HepG2 (cell line): ENCODE data around the gene GRAP. TPM values are rescaled to one million over a fixed set of nuclear protein-coding genes. Genes with fewer than 3 reads are reported as not detected.
"Not testable (repeated sequence)": the region's sequence is repeated elsewhere in the genome, so short reads cannot be mapped to it uniquely, and the experiment has no call there.

Source experiments
- ATAC-seq: fragments of 200-7000 bp; cut with Tn5 transposase; 3 replicates; pipeline ENCODE4 v1.9.1; 2020; ENCODE audit warnings: mild to moderate bottlenecking, moderate library complexity
- BruUV-seq: library from RNA; stranded (reverse); fragments of 400-500 nt; replicated peaks from 2 replicates; lab custom pipeline; 2021; lab: Mats Ljungman, UMichigan
- CTCF ChIA-PET: fragments of 300-600 bp; formaldehyde crosslinking; extraction: SDS; loops from one replicate; lab custom pipeline; 2021; ENCODE audit warnings: low total read pairs, inconsistent platforms, low intra/inter-chr PET ratio; lab: Yijun Ruan, JAX
- POLR2A ChIA-PET: fragments of 350-600 bp; sonication (Branson Sonifier 250); formaldehyde crosslinking; loops from one replicate; lab custom pipeline; 2020; ENCODE audit warnings: antibody characterized with exemption, inconsistent platforms; lab: Yijun Ruan, JAX
- DNase-seq: peaks from one replicate; pipeline ENCODE4 v3.0.0-alpha.2; 2015; ENCODE audit warnings: low spot score
- FAIRE-seq: peaks from 3 replicates; lab custom pipeline; 2011; peaks lifted over from hg19 to GRCh38; lab: Jason Lieb, UNC
- H2AFZ ChIP-seq: one replicate; pipeline ENCODE4 v1.6.1; 2011; ENCODE audit warnings: low read length, inconsistent platforms
- H3K27ac ChIP-seq: fragments of 300-600 bp; 3 replicates; pipeline ENCODE4 v1.8.0; 2011; ENCODE audit warnings: mixed run types, mild to moderate bottlenecking, mixed read lengths, low read length, inconsistent platforms; ENCODE audit not compliant: insufficient read depth; ENCODE audit errors: extremely low read length
- H3K27me3 ChIP-seq, 2 experiments: fragments of 200-600 bp in 1 of 2; 2 replicates in 1 of 2; 3 replicates in 1 of 2; pipeline versions ENCODE4 v1.6.0 to v1.8.0; 2011; ENCODE audit warnings: low read length in 2 of 2, mild to moderate bottlenecking in 2 of 2, moderate library complexity in 2 of 2, inconsistent platforms in 1 of 2; ENCODE audit not compliant: insufficient read depth in 2 of 2, control insufficient read depth in 1 of 2
- H3K36me3 ChIP-seq, 2 experiments: fragments of 200-600 bp in 1 of 2; replicated peaks in 1 of 2; 2 replicates in 1 of 2; 3 replicates in 1 of 2; pipeline versions ENCODE4 v1.5.1 to v1.8.0; 2011; ENCODE audit warnings: low read length in 2 of 2, inconsistent platforms in 1 of 2; ENCODE audit not compliant: insufficient read depth in 2 of 2, control insufficient read depth in 1 of 2
- H3K4me1 ChIP-seq: 2 replicates; pipeline ENCODE4 v1.5.1; 2012; ENCODE audit warnings: low read length, inconsistent platforms; ENCODE audit not compliant: insufficient read depth
- H3K4me2 ChIP-seq: 2 replicates; pipeline ENCODE4 v1.6.0; 2011; ENCODE audit warnings: low read depth, low read length, inconsistent platforms
- H3K4me3 ChIP-seq, 3 experiments: fragments of 200-600 bp in 1 of 3; sonication (generic), shearing (Covaris generic) in 1 of 3; replicated peaks in 1 of 3; 2 replicates each; pipeline ENCODE4 v1.5.1; 2011 to 2016; ENCODE audit warnings: low read length in 3 of 3, inconsistent platforms in 2 of 3, low read depth in 2 of 3, mild to moderate bottlenecking in 2 of 3, control low read depth in 1 of 3, mixed read lengths in 1 of 3; ENCODE audit not compliant: insufficient read depth in 1 of 3
- H3K79me2 ChIP-seq: one replicate; pipeline ENCODE4 v1.6.1; 2011; ENCODE audit warnings: low read length, inconsistent platforms; ENCODE audit not compliant: insufficient read depth
- H3K9ac ChIP-seq: 2 replicates; pipeline ENCODE4 v1.6.0; 2011; ENCODE audit warnings: mild to moderate bottlenecking, low read depth, low read length, inconsistent platforms; ENCODE audit not compliant: insufficient read depth
- H3K9me3 ChIP-seq: 2 replicates; pipeline ENCODE4 v1.5.1; 2012; ENCODE audit warnings: mild to moderate bottlenecking, low read length
- H4K20me1 ChIP-seq: 2 replicates; pipeline ENCODE4 v1.6.0; 2011; ENCODE audit warnings: inconsistent platforms, mild to moderate bottlenecking, low read length, moderate library complexity; ENCODE audit not compliant: insufficient read depth
- MLLT10 ChIP-seq: sonication (generic); formaldehyde crosslinking; IDR thresholded peaks from 2 replicates; pipeline ENCODE4 v1.4.0; 2020; ENCODE audit warnings: missing genetic modification reagents
- MLX ChIP-seq: IDR thresholded peaks from 2 replicates; pipeline ENCODE4 v1.6.1; 2016
- ZNF350 ChIP-seq: sonication (generic); formaldehyde crosslinking; IDR thresholded peaks from 2 replicates; pipeline ENCODE4 v1.4.0; 2020; ENCODE audit warnings: mild to moderate bottlenecking, low read depth, missing genetic modification reagents, borderline replicate concordance
- ZNF382 ChIP-seq: sonication (generic); formaldehyde crosslinking; IDR thresholded peaks from 2 replicates; pipeline ENCODE4 v1.5.0; 2020; ENCODE audit warnings: missing genetic modification reagents, mild to moderate bottlenecking, borderline replicate concordance
- WGBS: methylation state at CpG from one replicate; pipeline ENCODE4 v1.1.6; 2017; ENCODE audit warnings: low lambda C conversion rate; 5-methylcytosine and 5-hydroxymethylcytosine counted together
- in situ Hi-C: cut with HindIII; loops from 2 replicates; pipeline ENCODE4 v1.10.0; 2017; ENCODE audit warnings: low pct_unique_long_range_greater_than_20kb; ENCODE audit not compliant: extremely low pct_ligation_motif_present
- intact Hi-C: fragments of 100-400 bp; cut with micrococcal nuclease; formaldehyde crosslinking; loops from one replicate; pipeline ENCODE4 v1.10.0; 2022; ENCODE audit not compliant: unreplicated experiment
- polyA plus RNA-seq, 8 experiments: library from polyadenylated mRNA; depleted of rRNA in 3 of 8; stranded (reverse) in 7 of 8; unstranded in 1 of 8; fragments of >200 nt; fragmentation: Illumina TruSeq in 4 of 8; extraction: Trizol in 4 of 8; gene quantifications; 2 replicates each; pipeline versions ENCODE4 v1.2.1 to v1.2.3, GENCODE V29; 2011 to 2016; ENCODE audit warnings: low read depth in 4 of 8, missing spikeins in 1 of 8, mixed read lengths in 1 of 8; ENCODE audit not compliant: insufficient read depth in 1 of 8
- total RNA-seq, 5 experiments: library from RNA; depleted of rRNA; stranded (reverse); fragments of >200 nt; fragmentation: Illumina TruSeq; extraction: Trizol; gene quantifications; 2 replicates each; pipeline ENCODE4 v1.2.3, GENCODE V29; 2016; ENCODE audit warnings: low read depth in 1 of 5
- TF ChIP-seq, protein P1 (sequence below): IDR thresholded peaks from 2 replicates; pipeline ENCODE4 v1.6.1; 2016; ENCODE audit warnings: low read depth, borderline replicate concordance
- TF ChIP-seq, protein P2 (sequence below), 2 experiments: fragments of 450-650 bp in 1 of 2; sonication (generic) in 1 of 2; formaldehyde crosslinking in 1 of 2; IDR thresholded peaks; 2 replicates each; pipeline versions ENCODE4 v1.6.1 to v1.8.0; 2016 to 2022; ENCODE audit warnings: antibody characterized with exemption in 1 of 2, mild to moderate bottlenecking in 1 of 2, missing genetic modification reagents in 1 of 2

Gene GRAP
- total and polyA plus RNA-seq, 2 of the 13 experiments (the other 11 are each of a cell fraction or from before 2014, with no cell fraction given), result 0.77 to 1.7 TPM

GRCh38 chr17:19021011-19021621 lies 25.6 kb downstream of the GRAP start:
- ATAC-seq, H2AFZ ChIP-seq, H3K27ac ChIP-seq, H3K4me2 ChIP-seq, H3K9ac ChIP-seq, FAIRE-seq, DNase-seq, in situ Hi-C loops, CTCF ChIA-PET, H3K79me2 ChIP-seq, H3K9me3 ChIP-seq, H3K36me3 ChIP-seq, H3K4me3 ChIP-seq, intact Hi-C loops, H4K20me1 ChIP-seq, BruUV-seq: not testable (repeated sequence)
- 73% methylated on average over 4 of the region's 7 CpGs for WGBS
- POLR2A ChIA-PET, result interaction anchor here (1.0 to 2.2 kb wide), 3 partner anchors 10 to 17 kb away, joined by 3 to 15 read pairs (median 5); partner anchors contain the start of gene FAM83G
- peaks cover 3 to 31% of the 10 kb centered on the region in 2 experiments; a peak in 3 of 5 replicates for H3K27me3 ChIP-seq
- peaks cover 49% of the 10 kb centered on the region for H3K4me1 ChIP-seq

DNA sequence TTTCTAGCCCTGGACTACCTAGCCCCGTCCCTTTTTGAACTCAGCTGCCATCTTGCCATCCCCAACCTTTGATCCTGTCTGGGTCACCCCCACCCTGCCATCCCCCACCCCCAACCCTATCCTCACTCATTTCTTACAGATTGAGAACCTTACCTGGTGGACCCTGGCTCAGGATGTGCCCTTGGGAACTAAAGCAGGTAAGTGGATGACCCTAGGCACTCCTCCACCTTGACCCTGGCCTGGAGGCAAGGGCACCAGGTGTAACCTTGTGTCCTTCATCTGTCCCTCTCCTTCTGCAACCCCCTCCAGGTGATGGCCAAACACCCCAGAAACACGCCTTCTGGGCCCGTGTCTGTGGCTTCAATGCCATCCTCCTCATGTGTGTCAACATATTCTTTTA lies 26.7 kb downstream of the GRAP start:
- DNase-seq (no peak), FAIRE-seq (no peak), ATAC-seq (no peak)
- Histone ChIP-seq H3K4me1 (peaks cover 59% of the 10 kb centered on the region), H4K20me1 (no peaks in the 10 kb centered on the region), H3K9me3 (no peaks in the 10 kb centered on the region), H3K4me3 (no peak overlapping the region), H3K36me3 (no peaks in the 10 kb centered on the region), H3K79me2 (no peaks in the 10 kb centered on the region), H3K4me2 (no peak overlapping the region), H3K27ac (no peak overlapping the region), H3K27me3 (peaks cover 4 to 32% of the 10 kb centered on the region in 2 experiments; a peak in 3 of 5 replicates), H3K9ac (no peak overlapping the region), H2AFZ (no peak overlapping the region)
- in situ Hi-C loops, result no loop called here
- CTCF ChIA-PET, result no interaction called here
- WGBS, result 63% methylated on average over 3 of the region's 3 CpGs
- POLR2A ChIA-PET, result interaction anchor here (1.0 to 1.9 kb wide), 3 partner anchors 9 to 16 kb away, joined by 3 to 11 read pairs (median 5); partner anchors contain the start of gene FAM83G
- no TSS peak for BruUV-seq
- intact Hi-C loops, result no loop called here
- no peak for TF ChIP-seq MLLT10 (CRISPR knock-in tag)
- no peak for TF ChIP-seq ZNF350
- TF ChIP-seq, protein P1, sequence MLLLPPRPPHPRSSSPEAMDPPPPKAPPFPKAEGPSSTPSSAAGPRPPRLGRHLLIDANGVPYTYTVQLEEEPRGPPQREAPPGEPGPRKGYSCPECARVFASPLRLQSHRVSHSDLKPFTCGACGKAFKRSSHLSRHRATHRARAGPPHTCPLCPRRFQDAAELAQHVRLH (CRISPR knock-in tag), result no peak
- no peak for TF ChIP-seq MLX (CRISPR knock-in tag)
- no peak for TF ChIP-seq ZNF382 (CRISPR knock-in tag)
- TF ChIP-seq, protein P2, sequence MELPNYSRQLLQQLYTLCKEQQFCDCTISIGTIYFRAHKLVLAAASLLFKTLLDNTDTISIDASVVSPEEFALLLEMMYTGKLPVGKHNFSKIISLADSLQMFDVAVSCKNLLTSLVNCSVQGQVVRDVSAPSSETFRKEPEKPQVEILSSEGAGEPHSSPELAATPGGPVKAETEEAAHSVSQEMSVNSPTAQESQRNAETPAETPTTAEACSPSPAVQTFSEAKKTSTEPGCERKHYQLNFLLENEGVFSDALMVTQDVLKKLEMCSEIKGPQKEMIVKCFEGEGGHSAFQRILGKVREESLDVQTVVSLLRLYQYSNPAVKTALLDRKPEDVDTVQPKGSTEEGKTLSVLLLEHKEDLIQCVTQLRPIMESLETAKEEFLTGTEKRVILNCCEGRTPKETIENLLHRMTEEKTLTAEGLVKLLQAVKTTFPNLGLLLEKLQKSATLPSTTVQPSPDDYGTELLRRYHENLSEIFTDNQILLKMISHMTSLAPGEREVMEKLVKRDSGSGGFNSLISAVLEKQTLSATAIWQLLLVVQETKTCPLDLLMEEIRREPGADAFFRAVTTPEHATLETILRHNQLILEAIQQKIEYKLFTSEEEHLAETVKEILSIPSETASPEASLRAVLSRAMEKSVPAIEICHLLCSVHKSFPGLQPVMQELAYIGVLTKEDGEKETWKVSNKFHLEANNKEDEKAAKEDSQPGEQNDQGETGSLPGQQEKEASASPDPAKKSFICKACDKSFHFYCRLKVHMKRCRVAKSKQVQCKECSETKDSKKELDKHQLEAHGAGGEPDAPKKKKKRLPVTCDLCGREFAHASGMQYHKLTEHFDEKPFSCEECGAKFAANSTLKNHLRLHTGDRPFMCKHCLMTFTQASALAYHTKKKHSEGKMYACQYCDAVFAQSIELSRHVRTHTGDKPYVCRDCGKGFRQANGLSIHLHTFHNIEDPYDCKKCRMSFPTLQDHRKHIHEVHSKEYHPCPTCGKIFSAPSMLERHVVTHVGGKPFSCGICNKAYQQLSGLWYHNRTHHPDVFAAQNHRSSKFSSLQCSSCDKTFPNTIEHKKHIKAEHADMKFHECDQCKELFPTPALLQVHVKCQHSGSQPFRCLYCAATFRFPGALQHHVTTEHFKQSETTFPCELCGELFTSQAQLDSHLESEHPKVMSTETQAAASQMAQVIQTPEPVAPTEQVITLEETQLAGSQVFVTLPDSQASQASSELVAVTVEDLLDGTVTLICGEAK (IDR thresholded peaks at IDR 0.05), result no peak
- TF ChIP-seq, protein P2 (CRISPR knock-in tag; IDR thresholded peaks at IDR 0.05), result no peak
